ENCODE results near the gene IL6ST. TPM values are rescaled to one million over a fixed set of nuclear protein-coding genes. Genes with fewer than 3 reads are reported as not detected.

Gene IL6ST
- total and polyA plus RNA-seq, 2 experiments from 2014 or later = 219 to 503 TPM

DNA sequence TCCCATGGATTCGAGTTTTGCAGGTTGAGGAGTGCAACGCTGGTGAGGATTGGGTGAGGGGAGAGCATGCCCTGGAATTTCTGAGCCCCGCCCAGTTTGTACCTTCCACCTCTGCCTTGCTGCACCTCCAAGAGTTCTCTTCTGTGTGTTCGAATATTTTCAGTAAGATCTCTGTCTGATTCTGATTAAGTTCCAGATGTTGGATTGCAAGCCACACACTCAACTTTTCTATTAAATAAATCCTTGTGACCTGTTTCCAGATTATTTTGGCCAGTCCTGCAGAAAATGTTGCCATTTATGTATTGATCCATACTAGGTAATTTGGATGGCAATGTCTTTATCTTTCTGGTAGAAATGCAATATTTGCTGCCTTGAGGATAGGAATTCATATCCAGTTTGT is 89.5 kb downstream of the IL6ST start:
- DNase-seq (ENCODE audit: low spot score) = no peak
- no peak overlapping the region for H3K4me2 ChIP-seq
- TF ChIP-seq, protein P1, sequence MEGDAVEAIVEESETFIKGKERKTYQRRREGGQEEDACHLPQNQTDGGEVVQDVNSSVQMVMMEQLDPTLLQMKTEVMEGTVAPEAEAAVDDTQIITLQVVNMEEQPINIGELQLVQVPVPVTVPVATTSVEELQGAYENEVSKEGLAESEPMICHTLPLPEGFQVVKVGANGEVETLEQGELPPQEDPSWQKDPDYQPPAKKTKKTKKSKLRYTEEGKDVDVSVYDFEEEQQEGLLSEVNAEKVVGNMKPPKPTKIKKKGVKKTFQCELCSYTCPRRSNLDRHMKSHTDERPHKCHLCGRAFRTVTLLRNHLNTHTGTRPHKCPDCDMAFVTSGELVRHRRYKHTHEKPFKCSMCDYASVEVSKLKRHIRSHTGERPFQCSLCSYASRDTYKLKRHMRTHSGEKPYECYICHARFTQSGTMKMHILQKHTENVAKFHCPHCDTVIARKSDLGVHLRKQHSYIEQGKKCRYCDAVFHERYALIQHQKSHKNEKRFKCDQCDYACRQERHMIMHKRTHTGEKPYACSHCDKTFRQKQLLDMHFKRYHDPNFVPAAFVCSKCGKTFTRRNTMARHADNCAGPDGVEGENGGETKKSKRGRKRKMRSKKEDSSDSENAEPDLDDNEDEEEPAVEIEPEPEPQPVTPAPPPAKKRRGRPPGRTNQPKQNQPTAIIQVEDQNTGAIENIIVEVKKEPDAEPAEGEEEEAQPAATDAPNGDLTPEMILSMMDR (IDR thresholded peaks at IDR 0.05; ENCODE audit: poor library complexity) = no peak
- TF ChIP-seq EZH2phosphoT487 (IDR thresholded peaks at IDR 0.05; ENCODE audit: low read depth, severe bottlenecking, unreplicated experiment) (no peak), EZH2 (IDR thresholded peaks at IDR 0.05; ENCODE audit: borderline replicate concordance) (no peak)
- H3K4me3 ChIP-seq = no peak overlapping the region
- no peaks in the 10 kb centered on the region for H3K4me1 ChIP-seq (ENCODE audit: insufficient read depth)
- H3K36me3 ChIP-seq (replicated peaks; ENCODE audit: insufficient read depth, low read depth) = no peaks in the 10 kb centered on the region
- no peaks in the 10 kb centered on the region for H4K20me1 ChIP-seq (ENCODE audit: insufficient read depth, poor library complexity, severe bottlenecking)
- H3K79me2 ChIP-seq = no peaks in the 10 kb centered on the region
- H2AFZ ChIP-seq = no peak overlapping the region
- WGBS (ENCODE audit: low lambda C conversion rate, missing lambda C conversion rate) = 61% methylated on average over 4 of the region's 4 CpGs
- H3K9me3 ChIP-seq (ENCODE audit: low read depth) = no peaks in the 10 kb centered on the region
- H3K27me3 ChIP-seq = no peaks in the 10 kb centered on the region
- no peaks in the 10 kb centered on the region for H3K9me2 ChIP-seq (replicated peaks; ENCODE audit: insufficient read depth)
- H3K27ac ChIP-seq = no peak overlapping the region

DNA sequence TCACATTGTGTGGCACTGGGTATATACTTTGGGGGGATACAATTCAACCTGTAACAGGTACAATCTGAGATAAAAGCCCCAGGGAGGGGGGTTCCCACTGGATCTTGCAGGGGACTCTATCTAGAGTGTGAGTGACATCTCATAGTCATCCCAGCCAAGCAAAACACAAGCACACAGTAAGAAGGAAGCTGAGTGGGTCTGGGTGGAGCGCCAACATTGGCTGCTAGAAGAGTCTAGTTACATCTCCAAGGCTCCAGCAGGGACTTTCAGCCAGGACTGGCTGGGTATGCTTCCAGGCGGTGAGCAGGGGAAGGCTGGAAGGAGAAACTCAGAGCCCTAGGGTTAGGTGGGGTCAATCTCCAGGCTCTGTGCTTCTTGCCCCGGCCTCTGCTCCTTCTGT is 90.6 kb downstream of the IL6ST start:
- H3K4me1 ChIP-seq (ENCODE audit: insufficient read depth) = no peaks in the 10 kb centered on the region
- DNase-seq (ENCODE audit: low spot score) = no peak
- TF ChIP-seq EZH2phosphoT487 (IDR thresholded peaks at IDR 0.05; ENCODE audit: low read depth, severe bottlenecking, unreplicated experiment) (no peak), EZH2 (IDR thresholded peaks at IDR 0.05; ENCODE audit: borderline replicate concordance) (no peak)
- TF ChIP-seq, protein P1 (IDR thresholded peaks at IDR 0.05; ENCODE audit: poor library complexity) = no peak
- no peak overlapping the region for H3K4me3 ChIP-seq
- H3K79me2 ChIP-seq = no peaks in the 10 kb centered on the region
- H2AFZ ChIP-seq = no peak overlapping the region
- H4K20me1 ChIP-seq (ENCODE audit: insufficient read depth, poor library complexity, severe bottlenecking) = no peaks in the 10 kb centered on the region
- no peaks in the 10 kb centered on the region for H3K9me2 ChIP-seq (replicated peaks; ENCODE audit: insufficient read depth)
- H3K4me2 ChIP-seq = no peak overlapping the region
- H3K27ac ChIP-seq = no peak overlapping the region
- H3K9me3 ChIP-seq (ENCODE audit: low read depth) = no peaks in the 10 kb centered on the region
- no peaks in the 10 kb centered on the region for H3K36me3 ChIP-seq (replicated peaks; ENCODE audit: insufficient read depth, low read depth)
- 97% methylated on average over 3 of the region's 3 CpGs for WGBS (ENCODE audit: low lambda C conversion rate, missing lambda C conversion rate)
- no peaks in the 10 kb centered on the region for H3K27me3 ChIP-seq

DNA sequence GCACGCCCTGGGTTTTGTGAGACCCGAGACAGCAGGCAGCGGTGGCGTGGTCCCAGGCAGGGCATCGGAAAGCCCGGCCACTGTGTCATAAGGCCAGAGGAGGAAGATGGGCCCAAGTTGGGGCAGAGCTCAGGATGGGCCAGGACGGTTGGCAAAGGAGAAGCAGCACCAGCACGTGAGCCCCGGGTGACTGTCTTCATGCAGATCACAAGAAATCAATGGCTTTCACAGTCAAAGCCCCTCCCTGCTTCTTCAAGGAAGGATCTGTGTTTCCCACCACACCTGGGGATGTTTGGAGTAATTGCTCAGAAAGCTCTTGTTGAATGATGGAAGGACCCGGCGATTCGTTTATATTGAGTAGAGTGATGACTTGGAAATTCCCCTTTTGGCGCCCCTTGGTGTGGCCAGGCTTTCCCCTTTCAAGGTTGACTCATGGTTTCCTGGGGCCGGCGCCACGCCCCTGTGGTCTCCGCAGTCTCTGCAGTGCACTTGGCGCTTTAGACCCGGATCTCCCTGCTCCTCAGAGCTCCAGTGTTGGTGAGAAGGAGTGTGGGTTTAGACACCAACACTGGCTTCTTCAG is 91.6 kb downstream of the IL6ST start:
- Histone ChIP-seq H3K36me3 (replicated peaks; ENCODE audit: insufficient read depth, low read depth) (no peaks in the 10 kb centered on the region), H3K27ac (no peak overlapping the region), H2AFZ (no peak overlapping the region), H3K9me3 (ENCODE audit: low read depth) (no peaks in the 10 kb centered on the region), H3K4me1 (ENCODE audit: insufficient read depth) (no peaks in the 10 kb centered on the region), H4K20me1 (ENCODE audit: insufficient read depth, poor library complexity, severe bottlenecking) (no peaks in the 10 kb centered on the region), H3K4me3 (no peak overlapping the region), H3K27me3 (no peaks in the 10 kb centered on the region), H3K9me2 (replicated peaks; ENCODE audit: insufficient read depth) (no peaks in the 10 kb centered on the region), H3K4me2 (no peak overlapping the region), H3K79me2 (no peaks in the 10 kb centered on the region)
- WGBS (ENCODE audit: low lambda C conversion rate, missing lambda C conversion rate) = 96% methylated on average over 19 of the region's 19 CpGs
- DNase-seq (ENCODE audit: low spot score) = no peak
- TF ChIP-seq EZH2 (IDR thresholded peaks at IDR 0.05; ENCODE audit: borderline replicate concordance) = no peak
- TF ChIP-seq, protein P1 (IDR thresholded peaks at IDR 0.05; ENCODE audit: poor library complexity) = no peak
- TF ChIP-seq EZH2phosphoT487 (IDR thresholded peaks at IDR 0.05; ENCODE audit: low read depth, severe bottlenecking, unreplicated experiment) = no peak
